Trophoblast cell (in vitro differentiated cells and primary cell): ENCODE results near the gene PPEF2. TPM values are rescaled to one million over a fixed set of nuclear protein-coding genes. Genes with fewer than 3 reads are reported as not detected.
A peak's percentile ranks its signal among the peaks of the same experiment; 100 is the strongest.

Experiments used
- DNase-seq, 2 donors: peaks; one replicate each; pipeline ENCODE4 v3.0.0-alpha.2; 2016
- H2AFZ ChIP-seq: 2 replicates; pipeline ENCODE4 v1.6.1; 2013; ENCODE audit warnings: low read length, moderate library complexity, mild to moderate bottlenecking; ENCODE audit not compliant: insufficient read depth, poor library complexity
- H2AK5ac ChIP-seq: 2 replicates; pipeline ENCODE4 v1.6.1; 2013; ENCODE audit warnings: mild to moderate bottlenecking, low read length
- H2BK120ac ChIP-seq: 2 replicates; pipeline ENCODE4 v1.6.1; 2013; ENCODE audit warnings: low read length, mild to moderate bottlenecking, moderate library complexity; ENCODE audit not compliant: insufficient read depth, poor library complexity
- H2BK12ac ChIP-seq: 2 replicates; pipeline ENCODE4 v1.6.1; 2013; ENCODE audit warnings: mild to moderate bottlenecking, low read length, moderate library complexity
- H2BK5ac ChIP-seq: 2 replicates; pipeline ENCODE4 v1.6.1; 2013; ENCODE audit warnings: low read length, low read depth, moderate library complexity, mild to moderate bottlenecking; ENCODE audit not compliant: poor library complexity
- H3K14ac ChIP-seq: 2 replicates; pipeline ENCODE4 v1.6.1; 2013; ENCODE audit warnings: mild to moderate bottlenecking, low read length
- H3K18ac ChIP-seq: 2 replicates; pipeline ENCODE4 v1.6.1; 2013; ENCODE audit warnings: mild to moderate bottlenecking, low read length
- H3K23ac ChIP-seq: 2 replicates; pipeline ENCODE4 v1.6.1; 2013; ENCODE audit warnings: low read length
- H3K27ac ChIP-seq: 2 replicates; pipeline ENCODE4 v1.5.1; 2013; ENCODE audit warnings: low read depth, mild to moderate bottlenecking, inconsistent platforms, low read length, moderate library complexity
- H3K27me3 ChIP-seq: 2 replicates; pipeline ENCODE4 v1.6.1; 2013; ENCODE audit warnings: inconsistent platforms, mild to moderate bottlenecking, low read length, moderate library complexity; ENCODE audit not compliant: insufficient read depth
- H3K36me3 ChIP-seq, 2 experiments: 1 replicate in 1 of 2; 2 replicates in 1 of 2; pipeline ENCODE4 v1.6.1; 2013; ENCODE audit warnings: low read length in 2 of 2, mild to moderate bottlenecking in 2 of 2, moderate library complexity in 1 of 2; ENCODE audit not compliant: insufficient read depth in 2 of 2, control insufficient read depth in 1 of 2
- H3K4ac ChIP-seq: 2 replicates; pipeline ENCODE4 v1.6.1; 2013; ENCODE audit warnings: low read depth, mild to moderate bottlenecking, low read length, moderate library complexity
- H3K4me1 ChIP-seq, 2 experiments: 1 replicate in 1 of 2; 2 replicates in 1 of 2; pipeline ENCODE4 v1.6.1; 2013; ENCODE audit warnings: low read length in 2 of 2, mild to moderate bottlenecking in 2 of 2, moderate library complexity in 1 of 2; ENCODE audit not compliant: insufficient read depth in 2 of 2, control insufficient read depth in 1 of 2
- H3K4me2 ChIP-seq: 2 replicates; pipeline ENCODE4 v1.6.1; 2013; ENCODE audit warnings: inconsistent platforms, mild to moderate bottlenecking, low read length, moderate library complexity
- H3K4me3 ChIP-seq: 2 replicates; pipeline ENCODE4 v1.5.1; 2013; ENCODE audit warnings: mild to moderate bottlenecking, low read depth, low read length, inconsistent platforms
- H3K79me1 ChIP-seq: one replicate; pipeline ENCODE4 v1.6.1; 2013; ENCODE audit warnings: low read length
- H3K79me2 ChIP-seq: 2 replicates; pipeline ENCODE4 v1.6.1; 2013; ENCODE audit warnings: low read length, mild to moderate bottlenecking; ENCODE audit not compliant: control insufficient read depth, insufficient read depth, poor library complexity
- H3K9ac ChIP-seq: 2 replicates; pipeline ENCODE4 v1.6.1; 2013; ENCODE audit warnings: mild to moderate bottlenecking, low read length
- H3K9me3 ChIP-seq: 2 replicates; pipeline ENCODE4 v1.6.1; 2013; ENCODE audit warnings: low read depth, mild to moderate bottlenecking, control low read depth, inconsistent platforms, low read length; ENCODE audit not compliant: insufficient read depth
- H4K12ac ChIP-seq: 2 replicates; pipeline ENCODE4 v1.6.1; 2013; ENCODE audit warnings: low read depth, mild to moderate bottlenecking, low read length, moderate library complexity
- H4K8ac ChIP-seq: 2 replicates; pipeline ENCODE4 v1.6.1; 2013; ENCODE audit warnings: low read depth, mild to moderate bottlenecking, low read length, moderate library complexity
- H4K91ac ChIP-seq: one replicate; pipeline ENCODE4 v1.6.1; 2013; ENCODE audit warnings: low read depth, mild to moderate bottlenecking, low read length, moderate library complexity
- WGBS: extraction: QIAGEN DNeasy Blood & Tissue Kit; methylation state at CpG from one replicate; pipeline ENCODE4 v1.1.7; 2013; ENCODE audit warnings: missing lambda C conversion rate; ENCODE audit not compliant: insufficient read length, insufficient coverage; ENCODE audit errors: extremely low coverage; 5-methylcytosine and 5-hydroxymethylcytosine counted together
- polyA plus RNA-seq: library from polyadenylated mRNA; stranded (reverse); fragments of 200-250 nt; gene quantifications from 2 replicates; pipeline ENCODE4 v1.2.3, GENCODE V29; 2013

The PPEF2 gene, protein sequence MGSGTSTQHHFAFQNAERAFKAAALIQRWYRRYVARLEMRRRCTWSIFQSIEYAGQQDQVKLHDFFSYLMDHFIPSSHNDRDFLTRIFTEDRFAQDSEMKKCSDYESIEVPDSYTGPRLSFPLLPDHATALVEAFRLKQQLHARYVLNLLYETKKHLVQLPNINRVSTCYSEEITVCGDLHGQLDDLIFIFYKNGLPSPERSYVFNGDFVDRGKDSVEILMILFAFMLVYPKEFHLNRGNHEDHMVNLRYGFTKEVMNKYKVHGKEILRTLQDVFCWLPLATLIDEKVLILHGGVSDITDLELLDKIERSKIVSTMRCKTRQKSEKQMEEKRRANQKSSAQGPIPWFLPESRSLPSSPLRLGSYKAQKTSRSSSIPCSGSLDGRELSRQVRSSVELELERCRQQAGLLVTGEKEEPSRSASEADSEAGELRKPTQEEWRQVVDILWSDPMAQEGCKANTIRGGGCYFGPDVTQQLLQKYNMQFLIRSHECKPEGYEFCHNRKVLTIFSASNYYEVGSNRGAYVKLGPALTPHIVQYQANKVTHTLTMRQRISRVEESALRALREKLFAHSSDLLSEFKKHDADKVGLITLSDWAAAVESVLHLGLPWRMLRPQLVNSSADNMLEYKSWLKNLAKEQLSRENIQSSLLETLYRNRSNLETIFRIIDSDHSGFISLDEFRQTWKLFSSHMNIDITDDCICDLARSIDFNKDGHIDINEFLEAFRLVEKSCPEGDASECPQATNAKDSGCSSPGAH
- polyA plus RNA-seq = 0.01 and 0.04 TPM in 2 replicates

DNA sequence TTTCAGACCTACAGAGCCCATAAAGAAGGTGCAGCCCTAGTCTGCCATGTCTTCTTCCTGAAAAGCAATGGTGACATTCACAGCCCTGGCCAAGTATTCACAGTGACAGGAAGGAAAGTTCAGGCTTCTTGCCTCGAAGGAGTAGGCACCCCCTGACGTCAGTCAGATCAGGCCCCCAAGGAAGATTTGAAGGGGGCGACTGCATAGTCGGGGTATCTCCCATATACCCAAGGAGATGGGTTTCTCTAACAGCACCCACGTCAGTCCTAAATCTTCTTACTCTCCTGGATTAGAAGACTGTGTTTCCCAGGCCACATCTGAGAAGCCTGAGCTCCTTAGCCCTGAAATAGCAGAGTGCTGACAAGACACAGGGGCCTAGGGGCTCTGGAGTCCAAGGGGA, at the start of gene PPEF2:
Gene PPEF2, minus strand, starts transcription at position 101 of the 400 bp plus-strand sequence. CDS start 6,127 bp downstream, outside the sequence.
- no CpG with 5 or more reads among the region's 5 CpGs for WGBS
- H3K36me3 ChIP-seq = no peaks in the 10 kb centered on the region

DNA sequence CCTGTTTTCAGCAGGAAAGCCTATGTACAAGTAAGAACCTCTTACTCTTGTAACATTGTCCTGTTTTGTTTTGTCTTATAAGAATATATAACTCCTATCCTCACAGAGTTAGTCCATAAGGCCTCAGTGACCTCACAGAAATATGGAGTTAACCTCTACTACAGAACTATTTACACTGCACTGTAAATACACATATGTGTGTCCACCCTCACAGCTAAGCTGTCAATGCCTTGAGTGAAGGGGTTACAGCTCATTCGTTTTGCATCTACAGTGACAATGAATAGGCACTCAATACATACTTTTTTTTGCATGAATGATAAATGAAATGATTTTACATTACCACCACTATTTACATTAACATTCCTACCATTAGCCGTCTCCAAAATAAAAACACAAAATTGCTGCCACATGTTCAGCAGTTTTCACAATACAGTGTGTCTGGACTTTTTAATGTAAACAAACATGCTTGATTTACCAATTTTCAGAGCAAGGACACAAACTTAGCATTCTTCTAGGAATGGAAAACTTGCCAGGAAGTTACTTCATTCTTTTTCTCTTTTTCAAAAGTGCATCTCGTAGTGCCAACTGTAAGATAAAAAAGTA, 48.1 kb upstream of the PPEF2 start:
- Histone ChIP-seq H3K4me1 (no peaks in the 10 kb centered on the region), H3K27ac (no peak overlapping the region), H4K12ac (no peak overlapping the region), H3K79me2 (no peaks in the 10 kb centered on the region), H4K91ac (no peak overlapping the region), H3K4ac (no peak overlapping the region), H2AK5ac (no peak overlapping the region), H2AFZ (no peak overlapping the region), H3K14ac (no peak overlapping the region), H2BK5ac (no peak overlapping the region), H4K8ac (no peak overlapping the region), H3K18ac (no peak overlapping the region), H3K9ac (no peak overlapping the region), H3K27me3 (no peaks in the 10 kb centered on the region), H2BK120ac (no peak overlapping the region), H3K9me3 (no peaks in the 10 kb centered on the region), H3K23ac (no peak overlapping the region), H2BK12ac (no peak overlapping the region), H3K4me2 (no peak overlapping the region), H3K4me3 (no peak overlapping the region), H3K79me1 (no peaks in the 10 kb centered on the region), H3K36me3 (peaks cover 16 to 17% of the 10 kb centered on the region in 2 experiments)
- WGBS = no CpG with 5 or more reads among the region's 3 CpGs
- no peak for DNase-seq

More for the DNA sequence above, at the start of gene PPEF2:
- H2AFZ ChIP-seq = no peak within 1 kb of the TSS
- H4K8ac ChIP-seq = no peak within 1 kb of the TSS
- no peak within 1 kb of the TSS for H2BK12ac ChIP-seq
- H2AK5ac ChIP-seq = no peak within 1 kb of the TSS
- no peak within 1 kb of the TSS for H4K91ac ChIP-seq
- no peak within 1 kb of the TSS for H3K4me3 ChIP-seq
- H3K9me3 ChIP-seq = peaks cover 2% of the 10 kb centered on the region
- DNase-seq = no peak
- no peak within 1 kb of the TSS for H3K27ac ChIP-seq
- H3K4me1 ChIP-seq = no peaks in the 10 kb centered on the region
- H3K23ac ChIP-seq = no peak within 1 kb of the TSS
- no peak within 1 kb of the TSS for H3K9ac ChIP-seq
- no peaks in the 10 kb centered on the region for H3K27me3 ChIP-seq
- no peak within 1 kb of the TSS for H4K12ac ChIP-seq
- no peak within 1 kb of the TSS for H3K14ac ChIP-seq
- no peaks in the 10 kb centered on the region for H3K79me1 ChIP-seq
- H2BK120ac ChIP-seq = no peak within 1 kb of the TSS
- no peak within 1 kb of the TSS for H3K18ac ChIP-seq
- H3K4me2 ChIP-seq = no peak within 1 kb of the TSS
- no peak within 1 kb of the TSS for H3K4ac ChIP-seq
- H2BK5ac ChIP-seq = no peak within 1 kb of the TSS
- H3K79me2 ChIP-seq = no peaks in the 10 kb centered on the region

DNA sequence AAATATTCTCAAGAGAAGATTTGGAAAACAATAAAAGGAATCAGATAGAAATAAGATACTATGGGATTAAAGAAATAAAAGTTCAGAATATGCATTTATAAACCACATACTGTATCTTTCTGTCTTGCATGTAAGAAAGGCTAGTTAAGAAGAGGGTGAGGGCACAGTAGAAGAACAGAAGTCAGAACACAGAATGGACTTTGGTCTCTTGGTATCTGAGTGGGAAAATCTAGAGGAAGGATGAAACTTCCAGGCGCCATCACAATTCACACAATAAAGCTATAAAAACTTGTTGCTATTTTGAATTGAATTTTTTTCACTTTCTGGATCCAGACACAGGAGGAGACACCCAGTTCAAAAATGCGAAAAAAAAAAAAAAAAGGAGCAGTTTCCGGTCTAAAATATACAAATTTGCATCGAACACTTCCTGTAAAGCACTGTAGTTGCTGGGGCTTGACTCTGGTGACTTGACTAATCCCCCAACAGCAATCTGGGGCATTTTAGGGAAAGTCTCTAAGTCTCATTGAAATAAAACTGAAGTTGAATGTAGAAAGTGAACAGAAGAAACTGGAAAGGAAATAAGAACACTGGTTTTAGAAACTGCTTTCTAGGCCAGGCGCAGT, 46.7 kb upstream of the PPEF2 start:
- no peak overlapping the region for H3K27ac ChIP-seq
- H3K9ac ChIP-seq = no peak overlapping the region
- H3K4me3 ChIP-seq = no peak overlapping the region
- H3K79me2 ChIP-seq = no peaks in the 10 kb centered on the region
- H2BK120ac ChIP-seq = no peak overlapping the region
- no CpG with 5 or more reads among the region's 5 CpGs for WGBS
- H3K4me1 ChIP-seq = no peaks in the 10 kb centered on the region
- H3K79me1 ChIP-seq = no peaks in the 10 kb centered on the region
- H4K12ac ChIP-seq = no peak overlapping the region
- H3K4me2 ChIP-seq = no peak overlapping the region
- H3K4ac ChIP-seq = no peak overlapping the region
- no peaks in the 10 kb centered on the region for H3K27me3 ChIP-seq
- no peak overlapping the region for H3K23ac ChIP-seq
- H3K14ac ChIP-seq = no peak overlapping the region
- H4K91ac ChIP-seq = no peak overlapping the region
- H2BK5ac ChIP-seq = no peak overlapping the region
- H4K8ac ChIP-seq = no peak overlapping the region
- H2AFZ ChIP-seq = no peak overlapping the region
- H2AK5ac ChIP-seq = no peak overlapping the region
- H3K36me3 ChIP-seq = peaks cover 13 to 14% of the 10 kb centered on the region in 2 experiments
- no peaks in the 10 kb centered on the region for H3K9me3 ChIP-seq
- no peak overlapping the region for H2BK12ac ChIP-seq
- no peak for DNase-seq
- no peak overlapping the region for H3K18ac ChIP-seq

DNA sequence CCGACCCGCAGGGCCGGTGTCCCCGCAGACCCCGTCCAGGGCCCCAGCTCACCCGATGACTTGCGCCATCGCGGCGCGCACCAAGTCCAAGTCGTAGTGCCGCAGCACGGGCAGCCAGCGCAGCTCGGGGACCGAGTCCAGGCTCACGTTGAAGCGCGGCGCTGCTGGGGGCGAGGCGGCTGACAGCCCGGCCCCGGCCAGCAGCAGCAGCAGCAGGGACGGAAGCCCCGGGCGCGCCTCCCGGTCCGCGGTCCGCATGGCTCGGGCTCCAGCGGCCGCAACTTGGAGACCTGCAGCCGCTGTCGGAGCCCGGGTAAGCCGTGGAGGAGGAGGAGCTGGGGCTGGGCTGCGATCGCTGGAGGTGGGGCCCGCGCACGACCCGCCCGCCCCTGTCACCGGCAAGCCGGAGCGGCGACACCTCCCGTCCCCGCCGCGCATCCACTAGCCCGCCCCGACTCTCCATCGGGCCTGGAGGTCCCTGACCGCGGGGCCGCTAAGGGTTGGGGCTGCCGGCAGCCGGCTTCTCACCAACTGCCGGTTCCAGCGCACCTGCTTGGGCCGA, 38.5 kb upstream of the PPEF2 start, which contains the start of gene NAAA:
Gene NAAA, minus strand, starts transcription at position 322 of the 562 bp plus-strand sequence. Its CDS starts 64 bp downstream, at position 258.
- Histone ChIP-seq H2AFZ (peak within 1 kb of the TSS; percentile 48), H3K18ac (no peak within 1 kb of the TSS), H2BK120ac (no peak within 1 kb of the TSS), H3K9me3 (no peaks in the 10 kb centered on the region), H3K36me3 (no peaks in the 10 kb centered on the region), H4K12ac (no peak within 1 kb of the TSS), H3K9ac (peak within 1 kb of the TSS; percentile 0), H4K8ac (peak within 1 kb of the TSS; percentile 30), H2BK5ac (no peak within 1 kb of the TSS), H3K23ac (no peak within 1 kb of the TSS), H3K79me1 (no peaks in the 10 kb centered on the region), H2BK12ac (no peak within 1 kb of the TSS), H3K4me2 (peak within 1 kb of the TSS; percentile 74), H3K4me3 (peak within 1 kb of the TSS; percentile 76), H3K27me3 (no peaks in the 10 kb centered on the region), H4K91ac (no peak within 1 kb of the TSS), H3K4ac (no peak within 1 kb of the TSS), H3K79me2 (no peaks in the 10 kb centered on the region), H2AK5ac (no peak within 1 kb of the TSS), H3K27ac (no peak within 1 kb of the TSS), H3K14ac (peak within 1 kb of the TSS; percentile 18), H3K4me1 (peaks cover 0 to 2% of the 10 kb centered on the region in 2 experiments)
- WGBS = no CpG with 5 or more reads among the region's 66 CpGs
- DNase-seq = peak; percentile 62 to 85
